Suprapubic skin (tissue), 4 donors: ENCODE data around the gene MRPL9.

Experiments
- CTCF ChIP-seq, 2 donors: fragments of 200-600 bp in 1 of 2; fragments of 450-650 bp in 1 of 2; sonication (generic) in 1 of 2; IDR thresholded peaks; one replicate each; pipeline ENCODE4 v1.5.1; 2016 to 2019; ENCODE audit warnings: antibody characterized with exemption in 2 of 2, mild to moderate bottlenecking in 1 of 2, moderate library complexity in 1 of 2
- POLR2A ChIP-seq, 2 donors: fragments of 450-650 bp; IDR thresholded peaks; one replicate each; pipeline ENCODE4 v1.6.1; 2017; ENCODE audit warnings: antibody characterized with exemption in 2 of 2, mild to moderate bottlenecking in 2 of 2, moderate library complexity in 2 of 2
- POLR2AphosphoS5 ChIP-seq, 3 donors: sonication (generic); formaldehyde crosslinking; IDR thresholded peaks; one replicate each; pipeline ENCODE4 v1.6.1; 2017; ENCODE audit warnings: antibody characterized with exemption in 3 of 3

GRCh38 chr1:151733126-151733525 lies 30.2 kb downstream of the MRPL9 start:
- TF ChIP-seq CTCF (IDR thresholded peaks at IDR 0.05) = no peak
- no peak for TF ChIP-seq POLR2A (IDR thresholded peaks at IDR 0.05)
- TF ChIP-seq POLR2AphosphoS5 (IDR thresholded peaks at IDR 0.05) = no peak
